ENCODE measurements around the gene TARS1. TPM values are rescaled to one million over a fixed set of nuclear protein-coding genes. Genes with fewer than 3 reads are reported as not detected.

TARS1 gene
- total RNA-seq, 1 experiment from 2014 or later = 304 TPM

DNA sequence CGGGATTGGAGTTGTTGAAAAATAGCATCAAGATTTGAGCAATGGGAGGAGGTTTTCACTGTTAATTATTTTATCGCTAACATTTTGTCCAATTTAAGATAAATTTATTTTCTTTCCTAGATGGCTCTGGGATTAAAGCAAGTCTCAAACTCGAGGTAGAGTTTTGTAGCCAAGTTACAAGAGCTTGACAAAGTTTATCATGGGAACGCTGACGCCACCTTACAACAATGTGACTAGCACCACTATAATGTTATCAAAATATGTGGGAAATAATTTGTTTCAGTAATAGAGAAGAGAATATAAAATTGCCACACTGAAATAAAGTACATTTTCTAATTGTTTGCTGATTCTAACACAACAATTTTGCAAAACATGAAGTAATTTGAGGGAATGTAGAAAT lies 19.8 kb upstream of the TARS1 start:
- Mint-ChIP-seq H3K4me3 (no peak overlapping the region), H3K27ac (no peak overlapping the region), H3K9me3 (no peaks in the 10 kb centered on the region), H3K4me1 (no peaks in the 10 kb centered on the region), H3K36me3 (no peaks in the 10 kb centered on the region), H3K27me3 (ENCODE audit: low read depth) (peaks cover 3% of the 10 kb centered on the region; the same call in 1 of the 2 replicates)
- TF ChIP-seq ATF6 (CRISPR knock-in tag; IDR thresholded peaks at IDR 0.05) (no peak), CDX4 (CRISPR knock-in tag; IDR thresholded peaks at IDR 0.05; ENCODE audit: borderline replicate concordance) (no peak), FOXJ3 (CRISPR knock-in tag; IDR thresholded peaks at IDR 0.05; ENCODE audit: borderline replicate concordance) (no peak), JAZF1 (CRISPR knock-in tag; IDR thresholded peaks at IDR 0.05) (no peak), GABPB1 (CRISPR knock-in tag; IDR thresholded peaks at IDR 0.05) (no peak), NFATC4 (CRISPR knock-in tag; IDR thresholded peaks at IDR 0.05) (no peak), E2F4 (CRISPR knock-in tag; IDR thresholded peaks at IDR 0.05; ENCODE audit: borderline replicate concordance, low read depth) (no peak), ZMAT4 (CRISPR knock-in tag; IDR thresholded peaks at IDR 0.05) (no peak)
- TF ChIP-seq, protein P1, sequence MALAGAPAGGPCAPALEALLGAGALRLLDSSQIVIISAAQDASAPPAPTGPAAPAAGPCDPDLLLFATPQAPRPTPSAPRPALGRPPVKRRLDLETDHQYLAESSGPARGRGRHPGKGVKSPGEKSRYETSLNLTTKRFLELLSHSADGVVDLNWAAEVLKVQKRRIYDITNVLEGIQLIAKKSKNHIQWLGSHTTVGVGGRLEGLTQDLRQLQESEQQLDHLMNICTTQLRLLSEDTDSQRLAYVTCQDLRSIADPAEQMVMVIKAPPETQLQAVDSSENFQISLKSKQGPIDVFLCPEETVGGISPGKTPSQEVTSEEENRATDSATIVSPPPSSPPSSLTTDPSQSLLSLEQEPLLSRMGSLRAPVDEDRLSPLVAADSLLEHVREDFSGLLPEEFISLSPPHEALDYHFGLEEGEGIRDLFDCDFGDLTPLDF (CRISPR knock-in tag; IDR thresholded peaks at IDR 0.05) = no peak
- ChIA-PET POLR2A (no interaction called here), CTCF (interaction anchor here (0.8 kb wide), 1 partner anchor 168 kb away, joined by 5 read pairs; no protein-coding TSS in a partner anchor)
- ATAC-seq = no peak
- no peak for DNase-seq (ENCODE audit: low spot score)

DNA sequence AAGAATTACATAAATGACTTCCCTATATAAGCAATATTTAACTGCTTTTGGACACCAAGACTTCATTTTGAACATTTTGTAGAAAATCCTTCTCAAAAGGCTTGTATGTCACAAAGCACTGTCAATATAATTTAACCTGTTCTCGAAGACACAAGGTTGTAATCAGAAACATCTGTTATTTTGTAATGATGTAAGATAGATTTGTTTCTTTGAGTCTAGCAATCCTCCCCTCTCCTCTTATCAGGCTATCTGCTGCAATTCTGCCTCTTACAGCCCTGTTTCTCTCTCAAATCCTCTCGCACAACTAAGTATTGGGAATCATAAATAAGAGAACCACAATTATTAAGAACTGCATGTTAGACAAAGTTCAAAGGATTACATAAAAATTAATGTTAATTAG lies 18.6 kb upstream of the TARS1 start:
- H3K36me3 Mint-ChIP-seq = no peaks in the 10 kb centered on the region
- ChIA-PET CTCF (interaction anchor here (0.6 to 1.0 kb wide), 2 partner anchors 12 to 77 kb away, joined by 4 read pairs; no protein-coding TSS in a partner anchor), POLR2A (no interaction called here)
- no peak overlapping the region for H3K27ac Mint-ChIP-seq
- H3K4me1 Mint-ChIP-seq = no peaks in the 10 kb centered on the region
- peaks cover 3% of the 10 kb centered on the region; the same call in 1 of the 2 replicates for H3K27me3 Mint-ChIP-seq (ENCODE audit: low read depth)
- TF ChIP-seq MYBL2 (CRISPR knock-in tag; IDR thresholded peaks at IDR 0.05) = no peak
- no peak for TF ChIP-seq NR3C1 (CRISPR knock-in tag; conservative IDR thresholded peaks at IDR 0.05; ENCODE audit: low read depth)
- TF ChIP-seq RORB (CRISPR knock-in tag; IDR thresholded peaks at IDR 0.05) = no peak
- no peak for TF ChIP-seq MXD4 (CRISPR knock-in tag; IDR thresholded peaks at IDR 0.05; ENCODE audit: borderline replicate concordance)
- TF ChIP-seq NFATC4 (CRISPR knock-in tag; IDR thresholded peaks at IDR 0.05) = no peak
- TF ChIP-seq E2F4 (CRISPR knock-in tag; IDR thresholded peaks at IDR 0.05; ENCODE audit: borderline replicate concordance, low read depth) = no peak
- TF ChIP-seq, protein P2, sequence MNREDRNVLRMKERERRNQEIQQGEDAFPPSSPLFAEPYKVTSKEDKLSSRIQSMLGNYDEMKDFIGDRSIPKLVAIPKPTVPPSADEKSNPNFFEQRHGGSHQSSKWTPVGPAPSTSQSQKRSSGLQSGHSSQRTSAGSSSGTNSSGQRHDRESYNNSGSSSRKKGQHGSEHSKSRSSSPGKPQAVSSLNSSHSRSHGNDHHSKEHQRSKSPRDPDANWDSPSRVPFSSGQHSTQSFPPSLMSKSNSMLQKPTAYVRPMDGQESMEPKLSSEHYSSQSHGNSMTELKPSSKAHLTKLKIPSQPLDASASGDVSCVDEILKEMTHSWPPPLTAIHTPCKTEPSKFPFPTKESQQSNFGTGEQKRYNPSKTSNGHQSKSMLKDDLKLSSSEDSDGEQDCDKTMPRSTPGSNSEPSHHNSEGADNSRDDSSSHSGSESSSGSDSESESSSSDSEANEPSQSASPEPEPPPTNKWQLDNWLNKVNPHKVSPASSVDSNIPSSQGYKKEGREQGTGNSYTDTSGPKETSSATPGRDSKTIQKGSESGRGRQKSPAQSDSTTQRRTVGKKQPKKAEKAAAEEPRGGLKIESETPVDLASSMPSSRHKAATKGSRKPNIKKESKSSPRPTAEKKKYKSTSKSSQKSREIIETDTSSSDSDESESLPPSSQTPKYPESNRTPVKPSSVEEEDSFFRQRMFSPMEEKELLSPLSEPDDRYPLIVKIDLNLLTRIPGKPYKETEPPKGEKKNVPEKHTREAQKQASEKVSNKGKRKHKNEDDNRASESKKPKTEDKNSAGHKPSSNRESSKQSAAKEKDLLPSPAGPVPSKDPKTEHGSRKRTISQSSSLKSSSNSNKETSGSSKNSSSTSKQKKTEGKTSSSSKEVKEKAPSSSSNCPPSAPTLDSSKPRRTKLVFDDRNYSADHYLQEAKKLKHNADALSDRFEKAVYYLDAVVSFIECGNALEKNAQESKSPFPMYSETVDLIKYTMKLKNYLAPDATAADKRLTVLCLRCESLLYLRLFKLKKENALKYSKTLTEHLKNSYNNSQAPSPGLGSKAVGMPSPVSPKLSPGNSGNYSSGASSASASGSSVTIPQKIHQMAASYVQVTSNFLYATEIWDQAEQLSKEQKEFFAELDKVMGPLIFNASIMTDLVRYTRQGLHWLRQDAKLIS (CRISPR knock-in tag; IDR thresholded peaks at IDR 0.05; ENCODE audit: borderline replicate concordance) = no peak
- TF ChIP-seq FOXK1 (CRISPR knock-in tag; IDR thresholded peaks at IDR 0.05) = no peak
- TF ChIP-seq GTF2I (CRISPR knock-in tag; conservative IDR thresholded peaks at IDR 0.05) = no peak
- no peak for TF ChIP-seq ZNF263 (CRISPR knock-in tag; IDR thresholded peaks at IDR 0.05; ENCODE audit: low read depth)
- no peak for TF ChIP-seq ZNF232 (CRISPR knock-in tag; IDR thresholded peaks at IDR 0.05)
- TF ChIP-seq CDX4 (CRISPR knock-in tag; IDR thresholded peaks at IDR 0.05; ENCODE audit: borderline replicate concordance) = no peak
- TF ChIP-seq, protein P3, sequence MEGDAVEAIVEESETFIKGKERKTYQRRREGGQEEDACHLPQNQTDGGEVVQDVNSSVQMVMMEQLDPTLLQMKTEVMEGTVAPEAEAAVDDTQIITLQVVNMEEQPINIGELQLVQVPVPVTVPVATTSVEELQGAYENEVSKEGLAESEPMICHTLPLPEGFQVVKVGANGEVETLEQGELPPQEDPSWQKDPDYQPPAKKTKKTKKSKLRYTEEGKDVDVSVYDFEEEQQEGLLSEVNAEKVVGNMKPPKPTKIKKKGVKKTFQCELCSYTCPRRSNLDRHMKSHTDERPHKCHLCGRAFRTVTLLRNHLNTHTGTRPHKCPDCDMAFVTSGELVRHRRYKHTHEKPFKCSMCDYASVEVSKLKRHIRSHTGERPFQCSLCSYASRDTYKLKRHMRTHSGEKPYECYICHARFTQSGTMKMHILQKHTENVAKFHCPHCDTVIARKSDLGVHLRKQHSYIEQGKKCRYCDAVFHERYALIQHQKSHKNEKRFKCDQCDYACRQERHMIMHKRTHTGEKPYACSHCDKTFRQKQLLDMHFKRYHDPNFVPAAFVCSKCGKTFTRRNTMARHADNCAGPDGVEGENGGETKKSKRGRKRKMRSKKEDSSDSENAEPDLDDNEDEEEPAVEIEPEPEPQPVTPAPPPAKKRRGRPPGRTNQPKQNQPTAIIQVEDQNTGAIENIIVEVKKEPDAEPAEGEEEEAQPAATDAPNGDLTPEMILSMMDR (IDR thresholded peaks at IDR 0.05) = no peak
- TF ChIP-seq ZNF423 (CRISPR knock-in tag; IDR thresholded peaks at IDR 0.05) = no peak
- TF ChIP-seq SMAD4 (CRISPR knock-in tag; IDR thresholded peaks at IDR 0.05) = no peak
- H3K4me3 Mint-ChIP-seq = no peak overlapping the region
- no peak for ATAC-seq
- no peaks in the 10 kb centered on the region for H3K9me3 Mint-ChIP-seq
- DNase-seq (ENCODE audit: low spot score) = no peak

Data from WTC11 (cell line).